HEK293 (cell line): ENCODE data around the gene PSEN1.
A peak's percentile ranks its signal among the peaks of the same experiment; 100 is the strongest.

Source experiments
- GLI4 ChIP-seq: fragments of 450-650 bp; formaldehyde crosslinking; IDR thresholded peaks from 2 replicates; pipeline ENCODE4 v1.5.1; 2016; ENCODE audit warnings: missing biosample characterization, missing genetic modification characterization
- INSM2 ChIP-seq: fragments of 450-650 bp; formaldehyde crosslinking; IDR thresholded peaks from 2 replicates; pipeline ENCODE4 v1.5.1; 2016; ENCODE audit warnings: missing biosample characterization, missing genetic modification characterization
- KLF1 ChIP-seq: fragments of 450-650 bp; formaldehyde crosslinking; IDR thresholded peaks from 2 replicates; pipeline ENCODE4 v1.5.1; 2016; ENCODE audit warnings: missing biosample characterization, missing genetic modification characterization
- PATZ1 ChIP-seq: fragments of 450-650 bp; formaldehyde crosslinking; IDR thresholded peaks from 2 replicates; pipeline ENCODE4 v1.5.1; 2016; ENCODE audit warnings: missing biosample characterization, missing genetic modification characterization
- PRDM2 ChIP-seq: fragments of 450-650 bp; formaldehyde crosslinking; IDR thresholded peaks from 2 replicates; pipeline ENCODE4 v1.5.1; 2016; ENCODE audit warnings: missing biosample characterization, missing genetic modification characterization, borderline replicate concordance
- PRDM6 ChIP-seq: fragments of 450-650 bp; formaldehyde crosslinking; IDR thresholded peaks from 2 replicates; pipeline ENCODE4 v1.5.1; 2017; ENCODE audit warnings: missing biosample characterization, missing genetic modification characterization
- RBAK ChIP-seq: fragments of 450-650 bp; formaldehyde crosslinking; IDR thresholded peaks from 2 replicates; pipeline ENCODE4 v1.5.1; 2016; ENCODE audit warnings: missing biosample characterization, missing genetic modification characterization
- SP2 ChIP-seq: fragments of 450-650 bp; formaldehyde crosslinking; IDR thresholded peaks from 2 replicates; pipeline ENCODE4 v1.5.1; 2016; ENCODE audit warnings: missing biosample characterization, missing genetic modification characterization
- WT1 ChIP-seq: fragments of 450-650 bp; formaldehyde crosslinking; IDR thresholded peaks from 2 replicates; pipeline ENCODE4 v1.5.1; 2016; ENCODE audit warnings: missing biosample characterization, missing genetic modification characterization
- ZBTB1 ChIP-seq: fragments of 450-650 bp; formaldehyde crosslinking; IDR thresholded peaks from 2 replicates; pipeline ENCODE4 v1.5.1; 2016; ENCODE audit warnings: missing biosample characterization, missing genetic modification characterization
- ZBTB44 ChIP-seq: fragments of 450-650 bp; IDR thresholded peaks from 2 replicates; pipeline ENCODE4 v1.5.1; 2018; ENCODE audit warnings: missing biosample characterization, mild to moderate bottlenecking, missing genetic modification characterization
- ZNF121 ChIP-seq: fragments of 450-650 bp; formaldehyde crosslinking; IDR thresholded peaks from 2 replicates; pipeline ENCODE4 v1.5.1; 2016; ENCODE audit warnings: missing biosample characterization, missing genetic modification characterization
- ZNF174 ChIP-seq: fragments of 450-650 bp; formaldehyde crosslinking; IDR thresholded peaks from 2 replicates; pipeline ENCODE4 v1.5.0; 2017; ENCODE audit warnings: missing biosample characterization, mild to moderate bottlenecking, missing genetic modification characterization
- ZNF175 ChIP-seq: fragments of 450-650 bp; formaldehyde crosslinking; IDR thresholded peaks from 2 replicates; pipeline ENCODE4 v1.5.1; 2016; ENCODE audit warnings: missing biosample characterization, missing genetic modification characterization
- ZNF239 ChIP-seq: fragments of 450-650 bp; formaldehyde crosslinking; IDR thresholded peaks from 2 replicates; pipeline ENCODE4 v1.5.1; 2016; ENCODE audit warnings: missing biosample characterization, missing genetic modification characterization
- ZNF350 ChIP-seq: fragments of 450-650 bp; formaldehyde crosslinking; IDR thresholded peaks from 2 replicates; pipeline ENCODE4 v1.5.0; 2017; ENCODE audit warnings: missing biosample characterization, mild to moderate bottlenecking, missing genetic modification characterization
- ZNF362 ChIP-seq: fragments of 450-650 bp; formaldehyde crosslinking; IDR thresholded peaks from 2 replicates; pipeline ENCODE4 v1.5.1; 2016; ENCODE audit warnings: missing biosample characterization, missing genetic modification characterization
- ZNF548 ChIP-seq: fragments of 450-650 bp; formaldehyde crosslinking; IDR thresholded peaks from 2 replicates; pipeline ENCODE4 v1.5.1; 2016; ENCODE audit warnings: missing biosample characterization, missing genetic modification characterization
- ZNF561 ChIP-seq: fragments of 450-650 bp; IDR thresholded peaks from 2 replicates; pipeline ENCODE4 v1.5.1; 2018; ENCODE audit warnings: missing biosample characterization, missing genetic modification characterization, borderline replicate concordance
- ZNF610 ChIP-seq: fragments of 450-650 bp; formaldehyde crosslinking; IDR thresholded peaks from 2 replicates; pipeline ENCODE4 v1.5.1; 2016; ENCODE audit warnings: missing biosample characterization, missing genetic modification characterization, borderline replicate concordance
- ZNF621 ChIP-seq: fragments of 450-650 bp; formaldehyde crosslinking; IDR thresholded peaks from 2 replicates; pipeline ENCODE4 v1.5.1; 2017; ENCODE audit warnings: missing biosample characterization, missing genetic modification characterization
- ZNF624 ChIP-seq: fragments of 450-650 bp; formaldehyde crosslinking; IDR thresholded peaks from 2 replicates; pipeline ENCODE4 v1.5.1; 2017; ENCODE audit warnings: missing biosample characterization, missing genetic modification characterization
- ZNF747 ChIP-seq: fragments of 450-650 bp; formaldehyde crosslinking; IDR thresholded peaks from 2 replicates; pipeline ENCODE4 v1.5.1; 2016; ENCODE audit warnings: missing biosample characterization, missing genetic modification characterization

Gene PSEN1

GRCh38 chr14:73124180-73124894 is 12.0 kb upstream of the PSEN1 start (continued):
- TF ChIP-seq PRDM2 (tag by site-specific recombination) (no peak), ZNF610 (tag by site-specific recombination) (no peak), INSM2 (tag by site-specific recombination) (no peak), RBAK (tag by site-specific recombination) (no peak), ZBTB1 (tag by site-specific recombination) (no peak), ZNF621 (no peak), WT1 (tag by site-specific recombination) (peak; percentile 85), KLF1 (tag by site-specific recombination) (no peak), ZNF747 (tag by site-specific recombination) (no peak), ZNF362 (tag by site-specific recombination) (no peak), ZNF548 (tag by site-specific recombination) (no peak), ZBTB44 (peak; percentile 58), ZNF561 (no peak), GLI4 (tag by site-specific recombination) (no peak), PRDM6 (tag by site-specific recombination) (0 out of 2 replicates have a peak, but pooled peaks have one; percentile 40), ZNF174 (tag by site-specific recombination) (no peak), PATZ1 (no peak), ZNF175 (tag by site-specific recombination) (no peak), ZNF624 (tag by site-specific recombination) (no peak), ZNF350 (tag by site-specific recombination) (no peak), SP2 (tag by site-specific recombination) (no peak), ZNF239 (tag by site-specific recombination) (no peak), ZNF121 (no peak)
